HG03378 (cell line): ENCODE data around the gene TMED6.
"Not testable (repeated sequence)": the region's sequence is repeated elsewhere in the genome, so short reads cannot be mapped to it uniquely, and the experiment has no call there.

Source experiments
- ATAC-seq: cut with Tn5 transposase; IDR thresholded peaks from one replicate; pipeline ENCODE4 v1.9.1; 2021; ENCODE audit warnings: mild to moderate bottlenecking, moderate library complexity; ENCODE audit not compliant: unreplicated experiment

TMED6 gene

GRCh38 chr16:69306031-69306430, 45.6 kb downstream of the TMED6 start:
- no peak for ATAC-seq

DNA sequence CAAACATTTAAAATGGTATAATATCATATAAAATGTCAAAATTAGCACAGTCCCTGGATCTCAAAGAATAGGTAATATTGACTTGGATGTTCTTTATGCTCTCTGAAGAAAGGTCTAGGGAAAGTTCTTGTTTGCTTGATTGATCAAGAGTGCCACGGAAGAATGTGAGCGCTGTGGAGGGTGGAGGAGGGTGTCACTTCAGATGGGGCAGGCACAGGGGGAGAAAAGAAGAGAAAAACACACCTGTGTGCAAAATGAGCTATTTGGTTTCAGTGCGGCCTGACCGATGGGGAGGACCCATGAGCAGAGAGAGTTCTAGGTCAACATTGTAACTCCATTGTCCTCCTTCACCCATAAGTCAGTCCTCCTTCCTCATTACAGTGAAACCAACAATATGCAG, 49.3 kb downstream of the TMED6 start:
- no peak for ATAC-seq

GRCh38 chr16:69301861-69302260, 49.7 kb downstream of the TMED6 start:
- no peak for ATAC-seq

DNA sequence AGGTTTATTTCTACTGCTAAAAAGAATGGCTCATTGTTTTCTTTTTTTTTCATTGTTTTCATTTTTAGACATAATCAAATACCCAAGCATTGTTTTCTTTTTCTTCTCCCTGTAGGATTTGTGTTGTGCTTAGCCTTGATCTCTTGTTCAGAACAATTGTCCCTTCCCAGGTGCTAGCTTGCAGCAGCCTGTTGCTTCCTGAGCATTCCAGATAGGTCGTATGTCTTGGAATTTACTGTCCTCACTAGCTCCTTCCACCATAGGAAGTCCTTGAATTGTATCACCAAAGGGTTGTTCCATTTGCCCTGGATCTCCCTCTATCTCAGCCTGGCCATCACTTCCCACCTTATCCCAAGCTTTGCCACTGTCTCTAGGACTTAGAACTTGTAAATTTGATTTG, 50.4 kb downstream of the TMED6 start:
- ATAC-seq, result no peak

DNA sequence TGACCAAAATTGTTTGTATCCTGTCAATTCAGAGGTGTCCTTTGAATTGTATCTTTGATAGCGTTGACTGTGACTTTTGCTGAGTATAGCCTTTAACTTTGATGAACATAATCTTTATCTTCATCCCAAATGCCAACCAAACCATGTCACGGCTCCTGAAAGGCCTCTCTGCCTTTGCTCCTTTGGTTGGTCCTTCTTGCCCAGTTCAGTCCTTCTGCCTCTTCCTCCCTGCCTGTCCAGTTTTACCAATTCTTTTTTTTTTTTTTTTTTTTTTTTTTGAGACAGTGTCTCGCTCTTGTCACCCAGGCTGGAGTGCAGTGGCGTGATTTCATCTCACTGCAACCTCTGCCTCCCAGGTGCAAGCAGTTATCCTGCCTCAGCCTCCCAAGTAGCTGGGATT, 53.3 kb downstream of the TMED6 start:
- ATAC-seq, result no peak

DNA sequence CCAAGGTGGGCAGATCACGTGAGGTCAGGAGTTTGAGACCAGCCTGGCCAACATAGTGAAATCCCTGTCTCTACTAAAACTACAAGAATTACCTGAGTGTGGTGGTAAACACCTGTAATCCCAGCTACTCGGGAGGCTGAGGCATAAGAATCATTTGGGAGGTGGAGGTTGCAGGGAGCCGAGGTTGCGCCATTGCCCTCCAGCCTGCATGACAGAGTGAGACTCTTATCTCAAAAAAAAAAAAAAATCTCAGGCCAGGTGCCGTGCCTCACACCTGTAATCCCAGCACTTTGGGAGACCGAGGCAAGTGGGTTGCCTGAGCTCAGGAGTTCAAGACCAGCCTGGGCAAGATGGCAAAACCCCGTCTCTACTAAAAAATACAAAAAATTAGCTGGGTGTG, 54.8 kb downstream of the TMED6 start:
- ATAC-seq, result not testable (repeated sequence)

GRCh38 chr16:69294051-69294450, 57.5 kb downstream of the TMED6 start:
- ATAC-seq, result no peak

DNA sequence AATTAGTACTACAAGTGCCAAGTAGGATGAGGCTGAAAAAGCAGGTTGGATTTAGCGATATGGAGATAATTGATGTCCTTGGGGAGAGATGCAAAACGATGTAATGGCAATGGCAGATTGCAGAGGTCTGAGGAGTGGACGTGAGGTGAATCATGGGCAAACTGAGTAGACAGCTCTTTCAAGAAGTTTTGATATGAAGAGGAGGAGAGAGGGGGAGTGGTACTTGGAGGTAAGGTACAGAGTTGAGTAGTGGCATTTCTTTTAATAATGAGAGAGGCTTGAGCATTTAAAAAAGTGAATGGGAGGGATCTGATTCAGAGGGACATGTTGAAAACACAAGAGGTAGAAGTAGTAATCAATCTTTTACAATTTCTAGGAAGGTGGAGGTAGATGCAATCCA, 58.2 kb downstream of the TMED6 start:
- ATAC-seq, result no peak
